Activated CD8-positive, alpha-beta T cell treated with anti-CD3 and anti-CD28 coated beads for 36 hours (primary cell): Measurements from ENCODE around the gene RAB11FIP5. TPM values are rescaled to one million over a fixed set of nuclear protein-coding genes. Genes with fewer than 3 reads are reported as not detected.

ENCODE experiments used
- ATAC-seq: fragments of 200-7000 bp; cut with Tn5 transposase; one replicate; pipeline ENCODE4 v1.10.0; 2021; ENCODE audit warnings: mild to moderate bottlenecking, moderate library complexity
- CTCF ChIA-PET: fragments of 350-600 bp; sonication (Branson Sonifier 250); formaldehyde crosslinking; loops from one replicate; lab custom pipeline; 2021; ENCODE audit warnings: antibody characterized with exemption; lab: Charles Lee
- POLR2A ChIA-PET: fragments of 350-600 bp; sonication (Branson Sonifier 250); formaldehyde crosslinking; loops from one replicate; lab custom pipeline; 2021; ENCODE audit warnings: antibody characterized with exemption; lab: Charles Lee
- DNase-seq: peaks from one replicate; pipeline ENCODE4 v3.0.0-alpha.2; 2020
- H3K27ac Mint-ChIP-seq: one replicate; pipeline ENCODE4 v1.8.0; 2021; ENCODE audit warnings: mild to moderate bottlenecking, mixed read lengths
- H3K27me3 Mint-ChIP-seq: one replicate; pipeline ENCODE4 v1.8.0; 2021; ENCODE audit warnings: mixed read lengths
- H3K36me3 Mint-ChIP-seq: one replicate; pipeline ENCODE4 v1.8.0; 2021; ENCODE audit warnings: low read depth, mixed read lengths
- H3K4me1 Mint-ChIP-seq: one replicate; pipeline ENCODE4 v1.8.0; 2021; ENCODE audit warnings: low read depth, mixed read lengths
- H3K4me3 Mint-ChIP-seq: one replicate; pipeline ENCODE4 v1.8.0; 2021; ENCODE audit warnings: mild to moderate bottlenecking, moderate library complexity, mixed read lengths
- H3K9me3 Mint-ChIP-seq: one replicate; pipeline ENCODE4 v1.8.0; 2021; ENCODE audit warnings: mixed read lengths
- CTCF ChIP-seq: fragments of 200-600 bp; IDR thresholded peaks from one replicate; pipeline ENCODE4 v1.8.0; 2022; ENCODE audit warnings: antibody characterized with exemption, mild to moderate bottlenecking
- intact Hi-C: fragments of 100-400 bp; cut with micrococcal nuclease; formaldehyde crosslinking; loops from one replicate; pipeline ENCODE4 v1.10.0; 2022
- total RNA-seq, 2 experiments: library from RNA; stranded (reverse); gene quantifications; one replicate each; pipeline ENCODE4 v1.2.3, GENCODE V29; 2021

Gene RAB11FIP5
- total RNA-seq, 2 experiments from 2014 or later, result 9.0 to 9.7 TPM

- H3K4me1 Mint-ChIP-seq, result peaks cover 7% of the 10 kb centered on the region
- H3K36me3 Mint-ChIP-seq, result peaks cover 2% of the 10 kb centered on the region
- TF ChIP-seq CTCF, result no peak
- no peak overlapping the region for H3K27ac Mint-ChIP-seq
- DNase-seq, result peak; percentile 34
- no peaks in the 10 kb centered on the region for H3K27me3 Mint-ChIP-seq
- POLR2A ChIA-PET, result interaction anchor here (0.7 to 1.4 kb wide), 2 partner anchors 9 to 14 kb away, joined by 3 read pairs; no protein-coding TSS in a partner anchor
- no peaks in the 10 kb centered on the region for H3K9me3 Mint-ChIP-seq
- CTCF ChIA-PET, result interaction anchor here (1.3 kb wide), 1 partner anchor 119 kb away, joined by 4 read pairs; no protein-coding TSS in a partner anchor
- no peak overlapping the region for H3K4me3 Mint-ChIP-seq
- peak; percentile 34 for ATAC-seq
- intact Hi-C loops, result no loop called here
These were observed 68.6 kb downstream of the RAB11FIP5 start for GRCh38 chr2:73043929-73044832.

- intact Hi-C loops, result no loop called here
- ChIA-PET CTCF (interaction anchor here (1.4 kb wide), 1 partner anchor 12 kb away, joined by 3 read pairs; no protein-coding TSS in a partner anchor), POLR2A (no interaction called here)
- Mint-ChIP-seq H3K27me3 (no peaks in the 10 kb centered on the region), H3K4me1 (peaks cover 7% of the 10 kb centered on the region), H3K9me3 (no peaks in the 10 kb centered on the region), H3K4me3 (no peak overlapping the region), H3K36me3 (peaks cover 2% of the 10 kb centered on the region), H3K27ac (no peak overlapping the region)
- ATAC-seq, result no peak
- TF ChIP-seq CTCF, result no peak
- DNase-seq, result no peak
These were observed 69.5 kb downstream of the RAB11FIP5 start for GRCh38 chr2:73043276-73043675.

GRCh38 chr2:73037947-73038585, 74.7 kb downstream of the RAB11FIP5 start:
- H3K4me1 Mint-ChIP-seq, result no peaks in the 10 kb centered on the region
- POLR2A ChIA-PET, result no interaction called here
- peaks cover 2% of the 10 kb centered on the region for H3K36me3 Mint-ChIP-seq
- H3K27ac Mint-ChIP-seq, result no peak overlapping the region
- CTCF ChIA-PET, result interaction anchor here (0.9 kb wide), 1 partner anchor 47 kb away, joined by 3 read pairs; no protein-coding TSS in a partner anchor
- intact Hi-C loops, result no loop called here
- no peaks in the 10 kb centered on the region for H3K27me3 Mint-ChIP-seq
- DNase-seq (no peak), ATAC-seq (no peak)
- no peaks in the 10 kb centered on the region for H3K9me3 Mint-ChIP-seq
- H3K4me3 Mint-ChIP-seq, result no peak overlapping the region
- TF ChIP-seq CTCF, result no peak

GRCh38 chr2:73036766-73037165, 76.0 kb downstream of the RAB11FIP5 start:
- DNase-seq (no peak), ATAC-seq (no peak)
- H3K36me3 Mint-ChIP-seq, result peaks cover 2% of the 10 kb centered on the region
- no peak overlapping the region for H3K27ac Mint-ChIP-seq
- ChIA-PET CTCF (no interaction called here), POLR2A (no interaction called here)
- no peak overlapping the region for H3K4me3 Mint-ChIP-seq
- H3K4me1 Mint-ChIP-seq, result no peaks in the 10 kb centered on the region
- H3K27me3 Mint-ChIP-seq, result no peaks in the 10 kb centered on the region
- intact Hi-C loops, result no loop called here
- TF ChIP-seq CTCF, result no peak
- no peaks in the 10 kb centered on the region for H3K9me3 Mint-ChIP-seq
